ENCODE results near the gene RPS6KC1. TPM values are rescaled to one million over a fixed set of nuclear protein-coding genes. Genes with fewer than 3 reads are reported as not detected.

Gene RPS6KC1
- total and polyA plus RNA-seq, 2 donors (not counting 3 experiments of a cell fraction or from before 2014, with no cell fraction given) = 5.1 to 18.6 TPM

- H3K9me3 ChIP-seq (replicated peaks; ENCODE audit: control insufficient read depth, insufficient read depth, low read length) = no peaks in the 10 kb centered on the region
- H3K27ac ChIP-seq (ENCODE audit: insufficient read depth, low read depth, low read length) = no peak overlapping the region
- H3K9ac ChIP-seq (replicated peaks; ENCODE audit: extremely low read depth, insufficient read depth, low read length) = no peak overlapping the region
- no TSS peak for BruUV-seq (replicated peaks)
- no peak overlapping the region for H2AFZ ChIP-seq (ENCODE audit: low read depth, low read length)
- intact Hi-C loops (cut with micrococcal nuclease) = no loop called here
- dilution Hi-C loops (cut with MboI; ENCODE audit: extremely low pct_ligation_motif_present, low sequenced_read_pairs) = no loop called here
- H3K79me2 ChIP-seq (ENCODE audit: control insufficient read depth, insufficient read depth, low read length) = no peaks in the 10 kb centered on the region
- H3K4me1 ChIP-seq (ENCODE audit: control insufficient read depth, extremely low read depth, insufficient read depth, low read length) = no peaks in the 10 kb centered on the region
- DNase-seq (ENCODE audit: low read depth, low spot score) (no peak), FAIRE-seq (no peak)
- no peaks in the 10 kb centered on the region for H3K36me3 ChIP-seq (ENCODE audit: control insufficient read depth in 2 of 2, extremely low read depth in 1 of 2, insufficient read depth in 2 of 2, low read length in 2 of 2)
- TF ChIP-seq FOS (IDR thresholded peaks at IDR 0.05; ENCODE audit: borderline replicate concordance, insufficient read depth, low read length) = no peak
- no peak for TF ChIP-seq POLR2AphosphoS5 (IDR thresholded peaks at IDR 0.05; ENCODE audit: insufficient read depth, low read depth, low read length)
- no peak for TF ChIP-seq EZH2 (IDR thresholded peaks at IDR 0.05; ENCODE audit: borderline replicate concordance, low read depth, low read length, severe bottlenecking)
- TF ChIP-seq POLR2A (IDR thresholded peaks at IDR 0.05; ENCODE audit: low read depth, low read length) = no peak
- H3K9me1 ChIP-seq (replicated peaks; ENCODE audit: control insufficient read depth, extremely low read depth, insufficient read depth, low read length) = no peaks in the 10 kb centered on the region
- ChIA-PET CTCF (interaction anchor here (1.1 kb wide), 2 partner anchors 9 to 22 kb away, joined by 3 read pairs; no protein-coding TSS in a partner anchor), POLR2A (no interaction called here)
- H4K20me1 ChIP-seq (replicated peaks; ENCODE audit: control insufficient read depth, extremely low read depth, insufficient read depth, low read length) = no peaks in the 10 kb centered on the region
- no peaks in the 10 kb centered on the region for H3K27me3 ChIP-seq (ENCODE audit: control insufficient read depth in 2 of 2, insufficient read depth in 2 of 2, low read length in 2 of 2)
- H3K4me3 ChIP-seq (replicated peaks in 1 of 3; ENCODE audit: insufficient read depth in 1 of 3, low read depth in 1 of 3, low read length in 3 of 3) = no peak overlapping the region
- H3K4me2 ChIP-seq (ENCODE audit: insufficient read depth, low read length) = no peak overlapping the region
Measured at GRCh38 chr1:213179784-213180183, 128.7 kb downstream of the RPS6KC1 start.

GRCh38 chr1:213180833-213181232 is 129.8 kb downstream of the RPS6KC1 start:
- Histone ChIP-seq H3K9ac (replicated peaks; ENCODE audit: extremely low read depth, insufficient read depth, low read length) (no peak overlapping the region), H3K36me3 (ENCODE audit: control insufficient read depth in 2 of 2, extremely low read depth in 1 of 2, insufficient read depth in 2 of 2, low read length in 2 of 2) (no peaks in the 10 kb centered on the region), H3K9me3 (replicated peaks; ENCODE audit: control insufficient read depth, insufficient read depth, low read length) (no peaks in the 10 kb centered on the region), H2AFZ (ENCODE audit: low read depth, low read length) (no peak overlapping the region), H3K9me1 (replicated peaks; ENCODE audit: control insufficient read depth, extremely low read depth, insufficient read depth, low read length) (no peaks in the 10 kb centered on the region), H3K4me1 (ENCODE audit: control insufficient read depth, extremely low read depth, insufficient read depth, low read length) (no peaks in the 10 kb centered on the region), H3K79me2 (ENCODE audit: control insufficient read depth, insufficient read depth, low read length) (no peaks in the 10 kb centered on the region), H4K20me1 (replicated peaks; ENCODE audit: control insufficient read depth, extremely low read depth, insufficient read depth, low read length) (no peaks in the 10 kb centered on the region), H3K27me3 (ENCODE audit: control insufficient read depth in 2 of 2, insufficient read depth in 2 of 2, low read length in 2 of 2) (no peaks in the 10 kb centered on the region), H3K4me3 (replicated peaks in 1 of 3; ENCODE audit: insufficient read depth in 1 of 3, low read depth in 1 of 3, low read length in 3 of 3) (no peak overlapping the region), H3K27ac (ENCODE audit: insufficient read depth, low read depth, low read length) (no peak overlapping the region), H3K4me2 (ENCODE audit: insufficient read depth, low read length) (no peak overlapping the region)
- FAIRE-seq (no peak), DNase-seq (ENCODE audit: low read depth, low spot score) (no peak)
- intact Hi-C loops (cut with micrococcal nuclease) (no loop called here), dilution Hi-C loops (cut with MboI; ENCODE audit: extremely low pct_ligation_motif_present, low sequenced_read_pairs) (no loop called here)
- POLR2A ChIA-PET = no interaction called here
- TF ChIP-seq MAX (IDR thresholded peaks at IDR 0.05; ENCODE audit: insufficient read depth, insufficient read length) (no peak), POLR2AphosphoS5 (IDR thresholded peaks at IDR 0.05; ENCODE audit: insufficient read depth, low read depth, low read length) (no peak), MYC (IDR thresholded peaks at IDR 0.05; ENCODE audit: low read depth, low read length) (no peak), CTCF (IDR thresholded peaks at IDR 0.05; ENCODE audit: extremely low read depth in 1 of 2, insufficient read depth in 1 of 2, low read depth in 1 of 2, low read length in 2 of 2) (no peak), GATA2 (IDR thresholded peaks at IDR 0.05; ENCODE audit: insufficient read depth, insufficient read length, low read depth, low read length) (no peak), POLR2A (IDR thresholded peaks at IDR 0.05; ENCODE audit: low read depth, low read length) (no peak), EZH2 (IDR thresholded peaks at IDR 0.05; ENCODE audit: borderline replicate concordance, low read depth, low read length, severe bottlenecking) (no peak), FOS (IDR thresholded peaks at IDR 0.05; ENCODE audit: borderline replicate concordance, insufficient read depth, low read length) (no peak), JUN (IDR thresholded peaks at IDR 0.05; ENCODE audit: borderline replicate concordance, insufficient read depth, insufficient read length, low read depth) (no peak)
- CTCF ChIA-PET = no interaction called here
- no TSS peak for BruUV-seq (replicated peaks)

Measured in endothelial cell of umbilical vein (primary cell).